HUES48 (cell line): ENCODE results near the gene MOV10L1.
"Not testable (repeated sequence)": the region's sequence is repeated elsewhere in the genome, so short reads cannot be mapped to it uniquely, and the experiment has no call there.

ENCODE experiments used
- H3K27ac ChIP-seq: one replicate; pipeline ENCODE4 v1.7.0; 2013; ENCODE audit warnings: low read depth, low read length, inconsistent platforms
- H3K27me3 ChIP-seq: 2 replicates; pipeline ENCODE4 v1.6.1; 2013; ENCODE audit warnings: mild to moderate bottlenecking, low read length; ENCODE audit not compliant: control insufficient read depth, insufficient read depth
- H3K36me3 ChIP-seq: 2 replicates; pipeline ENCODE4 v1.6.1; 2013; ENCODE audit warnings: low read length; ENCODE audit not compliant: control insufficient read depth, insufficient read depth
- H3K4me1 ChIP-seq: 2 replicates; pipeline ENCODE4 v1.6.1; 2013; ENCODE audit warnings: mild to moderate bottlenecking, low read length; ENCODE audit not compliant: control insufficient read depth, insufficient read depth
- H3K4me3 ChIP-seq: 2 replicates; pipeline ENCODE4 v1.5.1; 2013; ENCODE audit warnings: mild to moderate bottlenecking, low read depth, low read length
- H3K9ac ChIP-seq: 2 replicates; pipeline ENCODE4 v1.6.1; 2013; ENCODE audit warnings: mild to moderate bottlenecking, low read depth, low read length, moderate library complexity
- H3K9me3 ChIP-seq: 2 replicates; pipeline ENCODE4 v1.6.1; 2013; ENCODE audit warnings: low read length; ENCODE audit not compliant: control insufficient read depth, insufficient read depth

The MOV10L1 gene

DNA sequence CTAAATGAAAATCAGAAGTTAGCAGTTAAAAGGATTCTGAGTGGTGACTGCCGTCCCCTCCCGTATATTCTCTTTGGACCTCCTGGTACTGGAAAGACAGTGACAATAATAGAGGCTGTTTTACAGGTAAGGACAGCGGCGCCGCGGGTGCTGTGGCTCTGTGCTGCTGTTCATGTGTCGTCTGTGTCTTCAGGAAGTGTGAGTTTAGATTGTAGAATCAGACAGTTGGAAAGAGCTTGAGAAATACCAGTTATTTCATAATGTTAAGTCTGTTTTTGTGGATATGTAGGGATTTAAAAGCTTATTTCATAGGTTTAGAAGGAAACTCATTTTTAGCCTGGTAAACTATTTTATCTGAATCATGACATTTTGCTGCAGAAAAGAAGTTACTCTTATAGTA lies 53.3 kb downstream of the MOV10L1 start:
- Histone ChIP-seq H3K27ac (no peak overlapping the region), H3K4me3 (no peak overlapping the region), H3K9ac (no peak overlapping the region)

DNA sequence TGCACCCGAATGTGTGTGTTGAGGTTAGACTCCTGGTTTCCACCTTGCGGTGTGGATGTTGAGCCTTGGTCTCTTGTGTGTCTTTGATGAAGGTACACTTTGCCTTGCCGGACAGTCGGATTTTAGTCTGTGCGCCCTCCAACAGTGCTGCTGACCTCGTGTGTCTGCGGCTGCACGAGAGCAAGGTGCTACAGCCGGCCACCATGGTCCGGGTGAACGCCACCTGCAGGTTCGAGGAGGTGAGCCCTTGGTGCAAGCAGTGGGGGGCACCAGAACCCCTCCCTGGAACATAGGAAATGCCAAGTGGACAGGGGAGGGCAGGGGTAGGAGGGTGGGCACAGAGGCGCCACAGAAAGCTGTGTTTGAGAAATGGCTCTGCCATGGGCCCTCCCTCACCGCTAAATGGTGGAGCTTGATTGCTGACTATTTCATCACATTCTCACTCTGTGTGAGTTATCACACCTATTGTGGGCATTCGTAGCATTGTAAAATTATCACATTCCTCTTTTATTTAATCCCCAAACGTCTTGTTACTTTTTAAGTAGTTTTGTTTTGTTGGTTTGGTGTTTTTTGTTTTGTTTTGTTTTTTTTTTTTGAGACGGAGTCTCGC lies 54.3 kb downstream of the MOV10L1 start:
- no peaks in the 10 kb centered on the region for H3K36me3 ChIP-seq
- H3K4me3 ChIP-seq: no peak overlapping the region
- no peaks in the 10 kb centered on the region for H3K4me1 ChIP-seq
- H3K9ac ChIP-seq: no peak overlapping the region
- H3K27me3 ChIP-seq: no peaks in the 10 kb centered on the region
- H3K9me3 ChIP-seq: no peaks in the 10 kb centered on the region
- no peak overlapping the region for H3K27ac ChIP-seq

More for the DNA sequence above, 53.3 kb downstream of the MOV10L1 start:
- Histone ChIP-seq H3K36me3 (no peaks in the 10 kb centered on the region), H3K4me1 (no peaks in the 10 kb centered on the region), H3K9me3 (no peaks in the 10 kb centered on the region), H3K27me3 (no peaks in the 10 kb centered on the region)

DNA sequence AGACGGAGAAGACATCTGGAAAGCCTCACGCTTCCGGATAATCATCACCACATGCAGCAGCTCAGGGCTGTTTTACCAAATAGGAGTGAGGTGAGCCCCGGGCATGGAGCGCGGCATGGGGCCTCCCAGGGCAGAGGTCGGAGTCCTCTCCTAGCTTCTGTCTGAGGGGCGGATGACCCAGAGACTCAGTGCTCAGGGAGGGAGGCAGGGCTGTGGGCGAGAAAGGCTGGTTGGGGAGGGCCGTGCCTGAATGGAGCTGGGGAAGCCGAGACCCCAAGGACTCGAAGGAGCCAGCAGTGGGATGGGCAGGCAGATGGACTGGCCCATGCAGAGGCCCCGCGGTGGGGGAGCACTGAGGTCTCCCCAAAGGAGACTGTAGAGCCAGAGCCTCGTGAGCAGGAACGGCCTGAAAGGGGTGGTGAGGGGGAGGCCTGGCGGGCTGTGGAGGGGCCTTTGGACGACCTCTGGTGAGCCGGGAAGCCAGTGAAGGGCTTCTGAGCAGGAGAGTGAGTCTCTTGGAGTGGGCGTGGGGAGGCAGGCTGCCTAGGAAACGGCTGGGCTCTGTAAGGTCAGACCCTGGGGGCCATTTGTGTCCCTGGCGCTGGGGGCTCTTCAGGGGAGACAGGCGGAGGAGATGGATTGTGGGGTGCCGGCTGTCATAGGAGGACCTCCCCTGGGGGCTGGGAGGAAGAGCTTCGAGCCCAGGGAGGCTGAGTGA lies 56.1 kb downstream of the MOV10L1 start:
- Histone ChIP-seq H3K4me1 (no peaks in the 10 kb centered on the region), H3K9ac (no peak overlapping the region), H3K36me3 (no peaks in the 10 kb centered on the region), H3K27me3 (no peaks in the 10 kb centered on the region), H3K27ac (no peak overlapping the region), H3K4me3 (no peak overlapping the region), H3K9me3 (no peaks in the 10 kb centered on the region)

DNA sequence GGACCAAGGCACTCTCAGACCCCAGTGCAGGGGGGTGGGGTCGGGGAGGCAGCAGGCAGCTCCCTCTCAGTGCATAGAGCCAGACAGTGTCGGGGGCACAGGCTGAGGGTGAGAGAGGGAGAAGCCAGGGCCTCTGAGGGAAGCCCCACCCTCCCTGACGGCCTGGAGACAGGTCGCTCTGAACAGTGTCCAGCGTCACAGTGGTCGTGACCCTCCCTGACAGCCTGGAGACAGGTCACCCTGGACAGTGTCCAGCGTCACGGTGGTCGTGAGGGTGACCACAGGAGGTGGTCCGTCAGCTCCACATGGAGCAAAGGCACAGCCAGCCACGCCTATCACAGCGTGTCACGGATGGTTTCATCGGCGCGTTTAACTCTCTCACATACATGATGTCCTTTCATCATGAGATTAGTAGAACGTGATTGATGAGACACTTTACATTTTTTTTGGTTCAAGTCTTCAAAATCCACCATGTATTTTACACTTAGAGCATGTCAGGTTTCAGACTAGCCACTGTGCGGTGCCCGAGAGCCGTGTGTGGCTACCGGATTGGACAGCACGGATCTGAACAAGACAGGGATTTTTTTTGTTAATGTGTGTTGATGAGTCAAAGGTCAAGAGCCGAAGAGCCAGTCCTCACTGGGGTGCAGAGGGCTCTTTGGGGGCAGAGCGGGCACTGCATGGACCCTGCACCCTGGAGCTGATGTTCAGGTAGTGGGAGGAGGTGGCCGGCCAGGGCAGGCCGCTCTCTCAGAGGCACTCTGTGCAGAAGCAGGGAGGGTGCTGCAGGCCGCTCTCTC lies 56.8 kb downstream of the MOV10L1 start:
- Histone ChIP-seq H3K4me3 (no peak overlapping the region), H3K36me3 (no peaks in the 10 kb centered on the region), H3K9ac (no peak overlapping the region), H3K9me3 (no peaks in the 10 kb centered on the region), H3K27ac (no peak overlapping the region), H3K4me1 (no peaks in the 10 kb centered on the region), H3K27me3 (no peaks in the 10 kb centered on the region)

DNA sequence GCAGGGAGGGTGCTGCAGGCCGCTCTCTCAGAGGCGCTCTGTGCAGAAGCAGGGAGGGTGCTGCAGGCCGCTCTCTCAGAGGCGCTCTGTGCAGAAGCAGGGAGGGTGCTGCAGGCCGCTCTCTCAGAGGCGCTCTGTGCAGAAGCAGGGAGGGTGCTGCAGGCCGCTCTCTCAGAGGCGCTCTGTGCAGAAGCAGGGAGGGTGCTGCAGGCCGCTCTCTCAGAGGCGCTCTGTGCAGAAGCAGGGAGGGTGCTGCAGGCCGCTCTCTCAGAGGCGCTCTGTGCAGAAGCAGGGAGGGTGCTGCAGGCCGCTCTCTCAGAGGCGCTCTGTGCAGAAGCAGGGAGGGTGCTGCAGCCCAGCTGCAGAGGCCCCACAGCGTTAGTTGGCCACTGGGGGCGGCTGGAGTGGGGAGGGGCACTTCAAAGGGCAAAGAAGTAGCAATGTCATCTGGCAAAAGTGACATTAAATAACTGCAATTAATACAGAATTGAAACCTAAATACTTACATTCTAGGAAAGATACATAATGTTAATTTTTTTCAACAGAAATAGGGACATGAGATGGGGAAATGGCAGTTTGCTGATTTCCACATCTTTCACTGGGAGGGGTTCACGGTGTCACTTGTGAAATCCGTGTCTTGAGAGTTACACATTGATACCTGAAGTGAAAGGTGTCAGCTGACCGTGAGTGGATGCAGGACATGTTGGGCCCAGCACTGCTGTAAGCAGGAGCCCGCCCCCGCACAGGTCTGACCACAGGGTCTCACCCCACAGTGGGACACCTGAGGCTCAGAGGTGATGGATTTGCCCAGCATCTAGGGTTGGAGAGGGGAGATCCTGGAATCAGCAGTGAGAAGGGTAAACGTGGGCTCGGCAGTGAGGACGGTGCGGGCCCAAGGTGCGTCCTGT lies 57.7 kb downstream of the MOV10L1 start:
- not testable (repeated sequence) for H3K27me3 ChIP-seq, H3K4me1 ChIP-seq, H3K9ac ChIP-seq, H3K9me3 ChIP-seq, H3K36me3 ChIP-seq, H3K4me3 ChIP-seq, H3K27ac ChIP-seq

DNA sequence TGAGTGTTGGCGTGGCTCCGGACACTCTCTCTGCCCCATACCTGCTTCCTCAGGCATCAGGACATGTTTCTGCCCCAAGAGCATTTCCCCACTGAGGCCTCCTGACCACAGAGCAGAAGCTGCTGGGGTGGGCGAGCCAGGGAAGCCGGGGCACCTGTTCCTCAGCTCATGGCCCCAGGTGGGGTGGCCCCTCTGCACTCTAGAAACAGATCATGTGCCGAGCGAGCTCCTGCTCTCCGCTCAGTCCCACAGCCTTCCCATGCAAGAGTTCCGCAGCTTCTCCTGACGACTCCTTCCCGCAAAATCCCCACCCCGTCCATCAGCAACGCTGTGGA lies 58.3 kb downstream of the MOV10L1 start:
- no peaks in the 10 kb centered on the region for H3K4me1 ChIP-seq
- H3K9me3 ChIP-seq: no peaks in the 10 kb centered on the region
- H3K27ac ChIP-seq: no peak overlapping the region
- no peak overlapping the region for H3K9ac ChIP-seq
- no peak overlapping the region for H3K4me3 ChIP-seq
- H3K27me3 ChIP-seq: no peaks in the 10 kb centered on the region
- H3K36me3 ChIP-seq: no peaks in the 10 kb centered on the region

DNA sequence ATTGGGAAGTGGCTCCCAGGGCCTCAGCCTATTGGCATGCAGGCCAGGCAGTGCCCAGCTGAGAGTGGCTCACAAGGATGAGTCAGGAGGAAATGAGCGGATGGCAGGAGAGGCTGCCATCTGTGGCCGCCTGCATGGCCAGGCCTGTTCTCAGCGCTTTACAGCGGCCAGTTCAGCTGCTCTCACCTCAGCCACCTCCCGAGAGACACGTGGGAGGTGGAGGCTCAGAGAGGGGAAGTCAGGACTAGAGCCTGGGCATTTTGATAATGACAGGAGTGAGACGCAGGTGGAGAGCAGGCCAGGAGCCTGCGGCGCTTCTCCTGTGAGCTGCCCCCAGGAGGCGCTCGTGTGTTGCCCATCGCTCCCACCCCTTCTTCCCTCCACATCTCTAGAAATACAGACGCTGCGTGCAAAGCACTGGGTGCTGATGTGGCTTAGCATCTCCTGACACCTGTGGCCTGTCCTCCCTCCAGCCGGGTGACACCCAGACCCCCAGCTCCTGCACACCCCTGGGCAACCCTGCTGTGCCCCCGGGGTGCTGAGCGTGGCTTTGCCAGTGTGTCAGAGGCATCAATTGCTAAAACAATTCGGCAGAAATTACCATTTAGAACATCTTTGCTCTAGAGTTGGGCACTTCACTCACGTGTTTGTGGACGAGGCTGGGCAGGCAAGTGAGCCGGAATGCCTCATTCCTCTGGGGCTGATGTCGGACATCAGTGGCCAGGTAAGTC lies 59.4 kb downstream of the MOV10L1 start:
- no peaks in the 10 kb centered on the region for H3K27me3 ChIP-seq
- H3K36me3 ChIP-seq: no peaks in the 10 kb centered on the region
- no peaks in the 10 kb centered on the region for H3K9me3 ChIP-seq
- no peak overlapping the region for H3K27ac ChIP-seq
- no peak overlapping the region for H3K9ac ChIP-seq
- H3K4me1 ChIP-seq: no peaks in the 10 kb centered on the region
- H3K4me3 ChIP-seq: no peak overlapping the region

DNA sequence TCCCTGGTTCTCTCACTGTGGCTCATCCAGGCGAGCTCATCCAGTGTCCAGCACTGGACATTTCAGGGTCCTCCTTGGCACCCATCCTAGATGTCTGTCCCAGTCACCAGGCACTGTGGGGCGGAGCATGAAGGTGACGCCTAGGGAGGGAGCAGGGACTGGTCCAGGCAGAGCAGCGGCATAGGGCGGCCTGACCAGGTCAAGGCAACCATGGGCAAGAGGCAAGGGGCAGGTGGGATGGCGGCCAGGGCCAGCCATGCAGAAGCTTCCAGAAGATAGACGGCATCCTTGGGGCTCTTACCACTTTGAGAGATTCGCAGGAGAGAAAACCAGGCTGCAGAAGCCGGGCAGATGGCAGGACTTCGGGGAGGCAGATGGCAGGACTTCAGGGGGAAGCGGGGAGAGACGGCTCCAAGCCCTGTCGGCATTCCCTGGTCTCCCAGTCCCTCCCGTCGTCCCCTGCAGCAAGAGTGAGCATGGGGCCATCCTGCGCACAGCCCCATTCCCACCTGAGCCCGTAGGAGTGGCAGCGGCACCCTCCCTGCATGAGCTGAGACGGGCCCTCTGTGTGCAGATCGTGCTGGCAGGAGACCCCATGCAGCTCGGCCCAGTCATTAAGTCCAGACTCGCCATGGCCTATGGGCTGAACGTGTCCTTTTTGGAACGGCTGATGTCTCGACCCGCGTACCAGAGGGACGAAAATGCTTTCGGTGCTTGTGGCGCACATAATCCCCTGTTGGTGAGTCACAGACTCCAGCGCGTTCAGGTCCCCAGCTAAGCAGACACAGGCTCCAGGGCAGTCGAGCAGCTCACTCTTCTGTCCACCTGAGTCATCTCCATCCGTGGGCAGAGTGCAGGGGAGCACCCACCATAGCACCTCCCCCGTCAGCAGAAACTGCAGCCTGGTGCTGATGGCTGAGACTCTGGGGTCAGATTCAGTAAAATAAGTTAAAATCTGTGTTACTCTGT lies 60.6 kb downstream of the MOV10L1 start:
- Histone ChIP-seq H3K4me3 (no peak overlapping the region), H3K9me3 (no peaks in the 10 kb centered on the region), H3K27me3 (no peaks in the 10 kb centered on the region), H3K27ac (no peak overlapping the region), H3K9ac (no peak overlapping the region), H3K36me3 (no peaks in the 10 kb centered on the region), H3K4me1 (no peaks in the 10 kb centered on the region)

DNA sequence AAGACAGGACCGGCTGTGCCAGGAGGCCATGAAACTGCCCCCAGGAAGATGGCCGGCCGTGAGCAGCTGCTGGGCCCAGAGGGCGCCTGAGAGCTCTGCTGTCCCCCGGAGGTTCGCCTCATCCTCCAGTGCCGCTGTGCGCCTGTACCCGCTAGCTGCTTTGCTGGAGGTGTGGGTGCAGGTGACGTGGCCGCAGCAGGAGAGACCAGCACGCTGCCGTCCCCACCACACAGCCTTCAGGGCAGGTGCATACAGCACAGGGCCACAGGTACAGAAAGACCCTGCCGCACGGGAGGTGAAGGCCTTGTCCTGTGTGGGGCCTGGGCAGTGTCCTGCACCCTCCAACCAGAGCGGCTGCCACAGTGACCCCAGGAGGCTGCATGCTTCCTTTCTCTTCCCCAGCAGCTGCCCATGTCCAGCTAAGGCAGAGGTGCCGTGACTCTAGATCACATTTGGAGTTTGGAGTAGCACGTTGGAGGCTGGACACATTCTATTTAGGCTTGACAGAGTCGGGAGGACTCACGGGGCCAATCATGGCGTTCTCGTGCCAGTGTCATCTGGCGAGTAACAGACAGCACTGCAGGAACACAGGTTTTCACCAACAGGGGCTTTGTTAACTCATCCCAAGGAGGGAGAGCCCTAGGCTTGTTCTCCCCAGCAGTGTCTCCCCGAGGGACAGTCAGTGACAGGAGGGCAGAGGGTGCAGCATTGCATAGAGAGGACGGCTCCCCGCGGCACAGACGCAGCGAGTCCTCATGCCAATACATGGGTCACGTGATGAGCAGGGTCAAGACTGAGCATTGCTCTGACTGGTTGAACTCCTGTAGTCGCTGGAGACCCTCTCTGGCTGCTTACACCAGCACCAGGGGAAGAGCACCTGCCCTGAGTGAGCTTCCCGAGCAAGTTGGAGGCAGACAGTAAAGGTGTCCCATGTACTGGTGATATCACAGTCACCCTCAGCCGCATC lies 62.0 kb downstream of the MOV10L1 start:
- no peak overlapping the region for H3K27ac ChIP-seq
- no peak overlapping the region for H3K4me3 ChIP-seq
- H3K36me3 ChIP-seq: no peaks in the 10 kb centered on the region
- H3K27me3 ChIP-seq: no peaks in the 10 kb centered on the region
- no peaks in the 10 kb centered on the region for H3K4me1 ChIP-seq
- no peaks in the 10 kb centered on the region for H3K9me3 ChIP-seq
- no peak overlapping the region for H3K9ac ChIP-seq
